NCI-H2196 treated with DMSO at 0.1 percent for 48 hours (cell line): ENCODE measurements around the gene FOXA1.

Experiments used
- DNase-seq: peaks from one replicate; lab custom pipeline; 2025; ENCODE audit not compliant: unreplicated experiment; lab: John Stamatoyannopoulos, UW

The FOXA1 gene

DNA sequence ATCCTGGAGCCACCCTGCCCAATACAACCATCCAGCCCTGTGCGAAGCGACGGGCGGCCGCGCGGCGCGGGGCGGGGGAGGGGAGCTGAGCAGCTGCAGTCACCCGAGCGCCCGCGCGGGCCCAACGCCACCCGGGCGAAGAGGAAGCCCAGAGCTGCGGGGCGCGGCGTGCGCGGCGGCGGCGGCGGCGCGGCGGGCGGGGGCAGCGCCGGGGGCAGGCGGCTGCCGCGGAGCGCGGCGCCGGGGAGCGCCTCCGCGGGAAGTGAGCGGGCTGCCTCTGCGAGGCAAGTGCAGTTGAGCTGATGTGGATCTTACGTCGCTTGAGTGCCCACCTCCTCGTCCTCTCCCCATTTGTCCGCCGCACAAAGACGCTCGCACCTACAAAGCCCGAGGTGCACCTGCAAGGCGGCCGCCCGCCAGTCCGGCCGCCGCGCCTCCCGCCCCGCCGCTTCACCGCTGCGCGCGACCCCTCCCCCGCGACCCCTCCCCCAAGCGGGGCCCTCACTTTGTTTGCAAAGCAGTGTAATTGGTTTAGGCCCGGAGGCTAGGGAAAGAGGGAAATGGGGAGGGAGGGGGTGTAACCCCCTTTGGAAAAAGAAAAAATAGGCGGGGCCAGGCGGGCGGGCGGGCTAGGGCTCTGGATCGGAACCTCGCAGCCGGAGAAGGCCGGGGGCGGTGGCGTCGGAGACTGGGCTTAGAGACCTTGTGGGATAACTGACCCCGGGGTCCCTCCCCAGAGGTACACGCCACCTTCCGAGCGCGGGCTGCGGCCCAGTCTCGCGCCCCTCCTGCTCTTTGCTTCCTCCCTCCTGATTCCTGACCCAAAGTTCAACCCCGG, at the start of gene FOXA1, which contains the start of gene TTC6:
TSS of gene FOXA1 (minus strand) at position 279 of the 838 bp plus-strand sequence. CDS start at position 2, 277 bp downstream.
TSS of gene TTC6 (plus strand) at position 659 of the 838 bp plus-strand sequence. CDS start 26,436 bp downstream, outside the sequence.
- peak; percentile 85 for DNase-seq

DNA sequence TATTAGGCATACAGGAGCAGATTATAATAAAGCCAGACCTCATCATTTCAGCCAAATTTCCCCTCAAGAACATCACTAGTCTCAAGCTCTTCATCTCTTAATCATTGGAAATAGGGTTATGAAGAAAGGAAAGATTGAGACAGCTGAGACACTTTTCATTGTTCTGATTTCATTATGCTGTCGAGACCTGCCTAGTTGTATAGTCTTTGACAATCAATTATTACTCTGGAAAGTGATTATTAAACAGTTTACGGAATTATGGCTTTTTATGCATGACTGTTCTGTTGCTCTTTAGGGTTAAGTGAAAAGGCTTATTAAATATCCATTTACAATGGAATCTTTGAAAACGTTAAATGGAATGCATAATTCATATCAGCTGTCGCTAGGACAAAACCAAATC, 48.7 kb upstream of the FOXA1 start:
- no peak for DNase-seq

DNA sequence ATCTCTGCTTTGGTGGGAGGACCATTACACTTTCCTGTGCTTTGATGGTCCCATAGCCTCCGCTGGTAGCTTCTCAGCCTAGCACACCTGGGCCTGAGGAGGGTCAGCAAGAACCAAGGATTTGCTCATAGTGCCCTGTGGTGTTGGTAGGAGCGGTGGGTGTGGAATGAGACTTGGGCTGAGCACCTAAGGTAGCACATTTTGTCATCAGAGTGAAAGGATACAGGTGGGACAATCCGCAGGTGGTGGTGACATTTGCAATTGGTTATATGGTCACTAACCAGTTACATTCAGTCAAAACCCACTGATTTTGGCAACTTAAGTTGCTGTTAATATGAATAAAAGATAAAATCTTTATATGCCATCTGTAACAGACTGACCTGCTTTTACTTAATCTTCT, 47.1 kb upstream of the FOXA1 start:
- no peak for DNase-seq

GRCh38 chr14:37641117-37641516, 46.1 kb upstream of the FOXA1 start:
- DNase-seq, result no peak

DNA sequence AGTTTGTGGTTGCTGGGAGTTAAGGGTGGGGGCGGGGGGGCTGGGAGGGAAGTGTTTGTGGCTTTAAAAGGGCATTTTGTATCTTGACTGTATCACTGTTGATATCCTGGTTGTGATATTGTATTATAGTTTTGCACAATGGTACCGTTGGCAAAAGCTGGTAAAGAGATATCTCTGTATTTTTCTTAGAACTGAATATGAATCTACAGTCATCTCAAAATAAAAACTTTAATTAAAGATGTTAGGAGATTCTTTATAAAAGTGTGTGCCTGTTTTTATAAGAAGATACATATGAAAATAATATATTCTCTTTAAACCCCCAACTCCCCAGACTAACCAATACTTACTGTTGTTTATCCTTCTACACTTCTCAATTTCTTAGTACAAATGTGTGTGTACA, 43.5 kb upstream of the FOXA1 start:
- no peak for DNase-seq

DNA sequence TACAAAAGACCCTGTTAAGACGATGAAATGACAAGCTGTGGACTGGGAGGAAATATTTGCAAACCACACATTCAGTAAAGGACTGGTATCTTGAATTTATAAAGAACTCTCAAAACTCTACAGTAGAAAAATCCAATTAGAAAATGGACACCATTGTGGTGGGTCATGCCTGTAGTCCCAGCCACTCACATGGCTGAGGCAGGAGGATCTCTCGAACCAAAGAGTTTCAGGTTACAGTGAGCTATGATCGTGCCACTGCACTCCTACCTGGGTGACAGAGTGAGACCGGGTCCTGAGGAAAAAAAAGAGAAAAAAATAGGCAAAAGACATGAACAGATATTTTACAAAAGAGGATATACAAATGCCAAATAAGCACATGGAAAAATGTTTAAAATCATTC, 42.3 kb upstream of the FOXA1 start:
- no peak for DNase-seq

GRCh38 chr14:37625597-37626595, 30.8 kb upstream of the FOXA1 start:
- no peak for DNase-seq

DNA sequence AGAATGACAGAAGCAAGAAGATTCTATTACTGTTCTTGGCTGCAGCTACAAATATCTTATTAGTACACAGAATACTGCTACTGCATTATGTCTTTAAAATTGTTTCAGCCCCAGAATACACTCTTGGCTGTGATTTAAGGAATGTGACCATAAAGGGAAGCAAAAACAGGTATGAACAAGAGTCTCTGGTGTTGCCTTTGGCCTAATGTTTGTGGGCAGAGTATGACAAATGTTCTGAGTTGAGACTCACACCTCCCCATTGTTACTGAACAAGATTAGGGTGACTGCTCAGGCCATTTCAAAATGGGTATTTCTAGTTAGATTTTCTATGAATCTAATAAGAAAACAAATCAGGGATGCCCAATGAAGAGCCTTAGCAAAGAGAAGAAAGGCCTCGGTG, 28.9 kb upstream of the FOXA1 start:
- no peak for DNase-seq

DNA sequence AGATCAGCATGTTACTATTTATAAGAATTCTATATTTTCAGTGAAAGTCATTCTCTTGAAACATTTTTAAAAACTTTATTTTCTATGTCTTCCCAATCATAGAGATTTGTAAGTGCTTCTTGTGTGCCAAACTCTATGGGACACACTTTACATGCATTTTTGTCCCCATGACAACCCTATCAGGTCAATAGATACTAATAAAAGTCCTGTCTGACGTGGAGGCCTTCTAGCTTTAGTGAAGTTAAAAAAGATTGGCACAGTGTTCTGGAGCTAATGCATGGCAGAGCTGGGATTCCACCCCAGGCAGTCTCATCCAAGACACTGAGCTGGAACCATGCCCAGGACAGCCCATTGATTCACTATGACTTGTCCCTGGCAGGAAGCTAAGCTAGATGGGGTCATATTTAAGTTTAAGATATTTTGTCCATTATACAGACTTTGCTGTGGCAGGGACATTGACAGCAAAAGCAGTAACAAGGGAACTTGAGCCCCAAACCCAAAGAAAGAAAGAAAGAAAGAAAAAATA, 28.4 kb upstream of the FOXA1 start:
- DNase-seq, result peak; percentile 36

- DNase-seq, result no peak
Measured at GRCh38 chr14:37622231-37622923, 27.3 kb upstream of the FOXA1 start.

DNA sequence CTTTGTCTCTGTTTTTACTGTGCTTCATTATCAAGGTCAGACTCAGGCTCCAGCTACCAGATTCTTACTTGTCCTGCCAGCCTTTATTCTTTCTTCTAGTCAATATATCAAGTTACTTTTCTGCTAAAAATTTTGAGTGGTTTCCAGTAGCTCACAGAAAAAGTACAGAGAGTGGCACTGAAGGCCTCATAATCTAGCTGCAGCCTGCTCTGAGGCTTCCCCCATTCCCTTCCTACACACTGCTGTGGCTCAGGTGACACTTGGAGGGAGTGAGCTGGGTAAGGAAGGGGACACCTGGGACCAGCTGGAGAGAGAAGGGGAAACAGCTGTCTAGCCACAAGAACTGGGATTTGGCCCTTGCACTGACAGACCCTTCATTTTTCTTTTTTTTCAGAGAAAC, 25.8 kb upstream of the FOXA1 start:
- no peak for DNase-seq

DNA sequence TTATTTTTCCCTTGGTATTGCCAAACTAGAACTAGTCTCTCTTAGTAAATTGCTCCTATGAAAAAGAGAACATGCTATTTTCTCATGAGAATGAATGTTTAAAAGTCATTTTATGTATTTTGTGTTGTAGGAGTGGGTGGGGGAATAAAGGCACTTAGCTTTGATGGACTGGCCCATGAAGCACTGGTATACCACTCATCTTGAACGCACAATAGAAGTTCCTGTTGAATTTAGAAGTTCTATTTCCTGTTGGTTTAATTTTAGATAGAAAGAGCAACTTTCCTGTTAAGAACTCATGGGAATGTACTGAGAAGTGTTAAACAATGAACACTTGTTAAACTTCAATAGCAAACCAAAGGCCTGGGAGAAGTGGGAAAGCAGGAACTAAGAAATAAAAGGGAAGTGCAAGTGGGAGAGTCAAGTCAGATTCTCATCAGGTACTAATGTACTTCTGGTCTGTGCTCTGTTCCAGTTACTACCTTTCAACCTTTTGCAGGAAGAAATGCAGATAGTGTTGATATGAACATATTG, 23.5 kb upstream of the FOXA1 start:
- no peak for DNase-seq

- no peak for DNase-seq
Measured at GRCh38 chr14:37617864-37618365, 22.9 kb upstream of the FOXA1 start.

DNA sequence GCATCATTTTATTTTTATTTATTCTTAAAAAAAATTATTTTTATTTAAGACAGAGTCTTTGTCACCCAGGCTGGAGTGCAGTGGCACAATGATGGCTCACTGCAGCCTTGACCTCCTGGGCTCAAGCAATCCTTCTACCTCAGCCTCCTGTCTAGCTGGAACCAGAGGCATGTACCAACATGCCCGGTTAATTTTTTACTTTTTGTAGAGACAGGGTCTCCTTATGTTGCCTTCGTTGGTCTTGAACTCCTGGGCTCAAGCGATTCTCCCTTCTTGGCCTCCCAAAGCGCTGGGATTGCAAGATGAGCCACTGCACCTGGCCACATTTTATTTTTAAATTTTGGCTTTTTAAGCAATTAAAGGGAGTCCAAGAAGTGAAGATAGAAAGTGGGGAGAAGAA, 21.8 kb upstream of the FOXA1 start:
- no peak for DNase-seq

DNA sequence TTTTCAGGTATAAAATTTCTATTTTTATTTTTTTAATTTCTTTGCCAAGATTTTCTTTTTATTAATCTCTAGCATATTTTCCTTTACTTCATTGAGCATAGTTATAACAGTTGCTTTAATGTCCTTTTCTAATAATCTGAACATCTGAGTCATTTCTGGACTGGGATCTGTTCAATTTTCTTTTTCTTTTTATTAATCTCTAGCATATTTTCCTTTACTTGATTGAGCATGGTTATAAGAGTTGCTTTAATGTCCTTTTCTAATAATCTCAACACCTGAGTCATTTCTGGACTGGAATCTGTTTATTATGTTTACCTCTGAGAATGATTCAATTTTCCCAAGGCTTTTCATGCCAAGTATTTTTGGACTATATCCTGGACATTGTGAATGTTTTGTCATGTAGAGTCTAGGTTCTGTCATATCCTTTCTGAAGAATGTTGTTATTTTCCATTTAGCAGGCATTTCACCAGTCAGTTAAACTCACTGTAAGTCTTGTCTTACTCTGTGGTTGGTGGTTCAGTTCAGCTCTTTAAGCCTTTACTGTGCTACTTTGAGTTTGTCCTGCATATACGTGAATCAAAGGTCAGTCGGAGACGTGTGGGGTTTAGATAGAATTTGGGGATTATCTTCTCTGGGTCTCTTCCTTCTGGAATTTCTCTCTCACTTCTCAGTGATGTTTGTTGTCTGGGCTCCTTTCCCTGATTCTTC, 20.7 kb upstream of the FOXA1 start:
- DNase-seq, result no peak

GRCh38 chr14:37610945-37611523, 16.0 kb upstream of the FOXA1 start:
- DNase-seq, result no peak

- DNase-seq, result no peak
Measured at GRCh38 chr14:37608649-37609048, 13.6 kb upstream of the FOXA1 start.

DNA sequence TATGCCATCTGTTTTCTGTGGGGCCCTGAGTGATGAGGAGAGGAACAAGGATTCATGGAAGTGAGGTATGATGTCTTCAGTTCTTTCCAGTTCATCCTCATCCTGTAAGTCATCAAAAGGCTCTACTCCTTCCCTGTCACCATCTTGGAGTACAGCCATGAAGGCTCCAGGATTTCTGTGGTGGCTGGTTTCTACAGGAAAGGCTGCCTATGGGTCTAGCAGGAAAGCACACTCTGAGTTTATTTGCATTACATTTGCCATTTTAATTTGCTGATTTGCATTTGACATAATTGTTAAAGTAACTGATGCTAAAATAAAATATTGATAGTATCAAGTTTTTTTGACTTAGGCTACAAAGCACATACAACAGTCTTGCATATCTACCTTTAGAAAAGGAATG, 11.6 kb upstream of the FOXA1 start:
- no peak for DNase-seq

DNA sequence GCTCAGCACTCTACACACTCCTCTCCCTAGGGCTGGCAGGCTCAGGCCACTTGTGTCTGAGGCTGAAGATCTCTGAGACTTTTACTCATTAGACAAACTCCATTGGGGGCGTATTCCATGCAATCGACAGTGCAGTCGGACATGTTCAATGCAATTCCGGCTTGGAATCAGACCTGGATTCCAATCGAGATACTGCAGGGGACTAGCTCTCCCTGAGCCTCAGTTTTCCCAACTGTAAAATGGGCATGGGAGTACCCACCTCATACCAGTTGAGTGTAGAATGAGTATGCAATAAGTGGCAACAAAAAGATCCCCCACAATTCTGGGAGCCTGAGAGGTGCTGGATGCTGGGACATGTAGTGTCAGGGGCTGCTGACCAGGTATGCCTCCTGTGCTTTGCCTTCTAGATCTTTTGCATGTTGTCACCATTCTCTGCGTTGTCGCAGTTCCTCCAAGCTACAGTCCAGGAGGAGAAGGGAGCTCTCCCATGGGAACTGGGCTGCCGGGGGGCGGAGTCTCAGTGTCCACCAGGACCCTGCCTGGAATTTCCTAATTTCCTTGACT, 8.7 kb upstream of the FOXA1 start:
- no peak for DNase-seq
